Ascending aorta (tissue), 2 donors: ENCODE data around the gene CNTNAP2. TPM values are rescaled to one million over a fixed set of nuclear protein-coding genes. Genes with fewer than 3 reads are reported as not detected.
"Not testable (repeated sequence)": the region's sequence is repeated elsewhere in the genome, so short reads cannot be mapped to it uniquely, and the experiment has no call there.

ENCODE experiments used
- DNase-seq, 2 donors: peaks; one replicate each; pipeline ENCODE4 v3.0.0-alpha.2; 2019; ENCODE audit warnings: low spot score in 2 of 2
- H3K27ac ChIP-seq, 2 donors: fragments of 200-600 bp; sonication (generic); one replicate each; pipeline ENCODE4 v1.5.1; 2016 to 2017; ENCODE audit warnings: mild to moderate bottlenecking in 1 of 2
- H3K27me3 ChIP-seq: fragments of 200-600 bp; sonication (generic); one replicate; pipeline ENCODE4 v1.5.1; 2017
- H3K36me3 ChIP-seq, 2 donors: fragments of 200-600 bp; sonication (generic); one replicate each; pipeline ENCODE4 v1.5.1; 2016
- H3K4me1 ChIP-seq, 2 donors: fragments of 200-600 bp; sonication (generic); one replicate each; pipeline ENCODE4 v1.5.1; 2016 to 2017; ENCODE audit warnings: mild to moderate bottlenecking in 1 of 2
- H3K4me3 ChIP-seq, 2 donors: fragments of 200-600 bp; sonication (generic); one replicate each; pipeline ENCODE4 v1.5.1; 2016 to 2017; ENCODE audit warnings: mild to moderate bottlenecking in 1 of 2
- H3K9me3 ChIP-seq, 2 donors: fragments of 200-600 bp; sonication (generic); one replicate each; pipeline ENCODE4 v1.5.1; 2016
- intact Hi-C: fragments of 100-400 bp; cut with DNase I; formaldehyde crosslinking; loops from one replicate; pipeline ENCODE4 v1.15.1; 2023
- total RNA-seq: library from RNA; depleted of rRNA; stranded (reverse); fragments of >200 nt; gene quantifications from one replicate; pipeline ENCODE4 v1.1.0, GENCODE V29; 2016
- TF ChIP-seq, protein P1 (sequence below), 3 experiments: fragments of 200-600 bp in 2 of 3; fragments of 450-650 bp in 1 of 3; sonication (generic) in 2 of 3; IDR thresholded peaks; one replicate each; pipeline ENCODE4 v1.5.1; 2016 to 2019; ENCODE audit warnings: antibody characterized with exemption in 3 of 3, mild to moderate bottlenecking in 1 of 3, moderate library complexity in 1 of 3

Gene CNTNAP2
- total RNA-seq, 1 donor from 2014 or later: not detected

DNA sequence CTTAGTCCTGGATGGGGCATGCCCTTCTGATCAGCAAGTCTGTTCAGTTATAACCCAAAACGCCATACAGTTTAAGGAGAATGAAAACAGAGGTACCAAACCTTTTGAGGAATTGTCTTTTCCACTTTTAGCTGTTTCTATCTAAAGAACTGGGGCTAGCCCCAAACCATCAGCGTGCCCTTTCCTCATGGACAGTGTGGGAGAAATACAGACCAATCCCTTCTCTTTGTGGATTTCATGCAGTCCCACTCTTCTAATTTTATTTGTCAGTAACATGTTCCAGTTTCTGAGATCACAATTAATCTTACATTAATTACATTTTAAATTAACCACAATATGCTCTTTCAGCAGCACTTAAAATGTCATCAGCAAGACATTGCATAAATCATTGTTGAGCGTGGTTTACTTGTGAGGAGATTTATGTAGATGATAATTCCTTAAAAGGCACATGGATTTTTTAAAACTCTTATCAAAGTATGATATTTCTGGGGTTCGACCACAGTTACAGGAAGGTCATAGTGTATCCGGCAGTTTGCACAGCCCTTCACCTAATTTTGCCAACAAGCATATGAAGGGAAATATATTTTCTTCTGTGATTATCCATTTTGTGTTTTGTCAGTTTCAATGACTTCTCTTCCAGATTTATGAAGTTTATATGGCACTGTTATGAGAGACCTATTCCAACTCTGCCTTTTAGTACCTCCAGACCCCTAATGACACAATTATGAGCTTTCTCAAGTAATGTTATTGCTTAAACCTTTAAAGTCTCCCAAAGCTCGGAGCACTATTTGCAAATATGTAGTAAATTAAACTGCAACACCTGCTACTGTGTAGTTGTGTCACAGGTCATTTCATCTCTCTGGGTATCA lies 1605.6 kb downstream of the CNTNAP2 start:
- Histone ChIP-seq H3K4me3 (no peak overlapping the region), H3K27ac (no peak overlapping the region), H3K9me3 (no peaks in the 10 kb centered on the region), H3K27me3 (no peaks in the 10 kb centered on the region), H3K4me1 (no peaks in the 10 kb centered on the region), H3K36me3 (no peaks in the 10 kb centered on the region)
- DNase-seq: no peak
- TF ChIP-seq, protein P1, sequence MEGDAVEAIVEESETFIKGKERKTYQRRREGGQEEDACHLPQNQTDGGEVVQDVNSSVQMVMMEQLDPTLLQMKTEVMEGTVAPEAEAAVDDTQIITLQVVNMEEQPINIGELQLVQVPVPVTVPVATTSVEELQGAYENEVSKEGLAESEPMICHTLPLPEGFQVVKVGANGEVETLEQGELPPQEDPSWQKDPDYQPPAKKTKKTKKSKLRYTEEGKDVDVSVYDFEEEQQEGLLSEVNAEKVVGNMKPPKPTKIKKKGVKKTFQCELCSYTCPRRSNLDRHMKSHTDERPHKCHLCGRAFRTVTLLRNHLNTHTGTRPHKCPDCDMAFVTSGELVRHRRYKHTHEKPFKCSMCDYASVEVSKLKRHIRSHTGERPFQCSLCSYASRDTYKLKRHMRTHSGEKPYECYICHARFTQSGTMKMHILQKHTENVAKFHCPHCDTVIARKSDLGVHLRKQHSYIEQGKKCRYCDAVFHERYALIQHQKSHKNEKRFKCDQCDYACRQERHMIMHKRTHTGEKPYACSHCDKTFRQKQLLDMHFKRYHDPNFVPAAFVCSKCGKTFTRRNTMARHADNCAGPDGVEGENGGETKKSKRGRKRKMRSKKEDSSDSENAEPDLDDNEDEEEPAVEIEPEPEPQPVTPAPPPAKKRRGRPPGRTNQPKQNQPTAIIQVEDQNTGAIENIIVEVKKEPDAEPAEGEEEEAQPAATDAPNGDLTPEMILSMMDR (IDR thresholded peaks at IDR 0.05): no peak
- intact Hi-C loops: no loop called here

DNA sequence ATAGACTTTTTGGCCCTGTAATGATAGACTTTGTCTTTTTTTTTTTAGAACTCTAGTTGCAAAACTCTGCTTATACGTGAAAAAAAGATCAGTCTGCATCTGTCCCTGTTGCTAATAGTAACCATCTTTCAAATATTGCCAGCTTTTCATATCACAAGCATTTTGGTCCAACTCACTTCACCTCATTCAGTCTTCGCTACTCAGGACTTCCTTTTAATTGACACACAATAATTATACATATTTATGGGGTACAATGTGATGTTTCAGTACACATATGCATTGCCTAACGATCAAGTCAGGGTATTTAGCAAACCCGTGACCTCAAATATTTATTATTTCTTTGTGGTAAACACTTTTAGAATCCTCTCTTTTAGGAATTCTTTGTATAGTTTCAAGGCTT lies 1606.9 kb downstream of the CNTNAP2 start:
- intact Hi-C loops: no loop called here
- Histone ChIP-seq H3K4me1 (no peaks in the 10 kb centered on the region), H3K27me3 (no peaks in the 10 kb centered on the region), H3K4me3 (no peak overlapping the region), H3K9me3 (no peaks in the 10 kb centered on the region), H3K36me3 (no peaks in the 10 kb centered on the region), H3K27ac (no peak overlapping the region)
- no peak for DNase-seq
- TF ChIP-seq, protein P1 (IDR thresholded peaks at IDR 0.05): no peak

DNA sequence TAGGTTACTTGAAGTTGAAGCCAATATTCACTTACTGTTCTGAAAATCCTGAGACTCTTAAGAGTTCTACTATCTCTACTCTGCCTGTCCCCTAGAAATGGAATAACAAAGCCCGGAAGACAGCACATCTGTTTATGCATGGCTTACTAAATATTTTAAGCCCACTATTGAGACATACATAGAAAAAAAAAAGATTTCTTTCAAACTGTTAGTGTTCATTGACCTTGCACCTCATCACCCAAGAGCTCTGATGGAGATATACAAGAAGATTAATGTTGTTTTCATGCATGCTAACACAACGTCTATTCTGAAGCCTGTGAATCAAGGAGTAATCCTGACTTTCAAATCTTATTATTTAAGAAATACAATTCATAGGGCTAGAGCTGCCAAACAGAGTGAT lies 1614.7 kb downstream of the CNTNAP2 start:
- H3K9me3 ChIP-seq: no peaks in the 10 kb centered on the region
- TF ChIP-seq, protein P1 (IDR thresholded peaks at IDR 0.05): no peak
- H3K27ac ChIP-seq: no peak overlapping the region
- no peaks in the 10 kb centered on the region for H3K4me1 ChIP-seq
- intact Hi-C loops: no loop called here
- H3K27me3 ChIP-seq: no peaks in the 10 kb centered on the region
- no peaks in the 10 kb centered on the region for H3K36me3 ChIP-seq
- H3K4me3 ChIP-seq: no peak overlapping the region
- no peak for DNase-seq

DNA sequence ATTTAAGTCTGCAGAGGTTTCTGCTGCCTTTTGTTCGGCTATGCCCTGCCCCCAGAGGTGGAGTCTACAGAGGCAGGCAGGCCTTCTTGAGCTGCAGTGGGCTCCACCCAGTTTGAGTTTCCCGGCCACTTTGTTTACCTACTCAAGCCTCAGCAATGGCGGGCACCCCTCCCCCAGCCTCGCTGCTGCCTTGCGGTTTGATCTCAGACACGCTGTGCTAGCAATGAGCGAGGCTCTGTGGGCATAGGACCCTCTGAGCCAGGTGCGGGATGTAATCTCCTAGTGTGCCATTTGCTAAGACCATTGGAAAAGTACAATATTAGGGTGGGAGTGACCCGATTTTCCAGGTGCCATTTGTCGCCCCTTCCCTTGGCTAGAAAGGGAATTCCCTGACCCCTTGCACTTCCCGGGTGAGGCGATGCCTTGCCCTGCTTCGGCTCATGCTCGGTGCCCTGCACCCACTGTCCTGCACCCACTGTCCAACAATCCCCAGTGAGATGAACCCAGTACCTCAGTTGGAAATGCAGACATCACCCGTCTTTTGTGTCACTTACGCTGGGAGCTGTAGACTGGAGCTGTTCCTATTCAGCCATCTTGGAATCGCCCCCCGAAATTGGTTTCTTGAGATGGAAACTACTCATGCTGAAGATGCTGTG lies 1621.1 kb downstream of the CNTNAP2 start:
- intact Hi-C loops, DNase-seq, H3K4me1 ChIP-seq: not testable (repeated sequence)

DNA sequence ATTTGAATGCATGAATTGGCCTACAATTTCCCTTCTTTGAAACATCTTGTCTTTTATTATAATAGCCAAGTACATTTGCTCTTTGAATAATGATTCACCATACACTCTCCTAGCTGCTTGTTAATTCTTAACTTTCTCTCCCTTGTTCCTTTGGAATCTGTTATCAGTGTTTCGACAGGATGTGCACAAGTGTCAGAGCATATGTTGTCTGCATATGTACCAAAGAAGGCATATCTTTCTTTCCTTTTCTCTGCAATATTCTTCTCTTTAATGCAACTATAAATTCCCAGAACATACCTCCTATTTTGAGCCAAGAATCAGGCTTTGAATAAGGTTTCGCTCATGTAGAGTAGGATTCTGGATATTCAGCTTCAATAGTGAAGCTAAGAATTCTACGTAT lies 1625.7 kb downstream of the CNTNAP2 start:
- H3K27me3 ChIP-seq: no peaks in the 10 kb centered on the region
- no peaks in the 10 kb centered on the region for H3K4me1 ChIP-seq
- H3K9me3 ChIP-seq: no peaks in the 10 kb centered on the region
- TF ChIP-seq, protein P1 (IDR thresholded peaks at IDR 0.05): no peak
- no peak overlapping the region for H3K27ac ChIP-seq
- intact Hi-C loops: no loop called here
- no peak for DNase-seq
- H3K4me3 ChIP-seq: no peak overlapping the region
- H3K36me3 ChIP-seq: no peaks in the 10 kb centered on the region

More for the DNA sequence above, 1621.1 kb downstream of the CNTNAP2 start:
- not testable (repeated sequence) for H3K4me3 ChIP-seq, H3K36me3 ChIP-seq, H3K27ac ChIP-seq, H3K9me3 ChIP-seq, H3K27me3 ChIP-seq

DNA sequence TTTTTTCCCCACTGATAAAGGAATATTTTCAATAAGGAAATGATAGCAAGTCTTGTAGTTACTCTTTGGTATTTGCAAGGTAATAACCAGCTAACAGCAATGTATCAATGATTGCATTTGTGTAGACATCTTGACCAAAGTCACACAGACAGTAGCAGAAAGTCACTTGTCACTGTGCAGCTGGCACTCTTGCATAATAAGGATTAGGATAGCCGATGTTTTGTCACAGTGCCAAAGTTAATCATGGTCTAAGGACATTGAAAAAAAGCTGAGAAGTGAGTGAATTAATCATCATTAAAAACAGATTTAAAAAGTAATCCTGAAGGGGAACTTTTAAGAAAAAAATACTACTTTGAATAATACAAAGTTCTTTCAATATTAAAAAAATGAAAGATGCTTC lies 1639.7 kb downstream of the CNTNAP2 start:
- no peaks in the 10 kb centered on the region for H3K36me3 ChIP-seq
- no peak overlapping the region for H3K4me3 ChIP-seq
- no peaks in the 10 kb centered on the region for H3K4me1 ChIP-seq
- DNase-seq: no peak
- H3K9me3 ChIP-seq: no peaks in the 10 kb centered on the region
- TF ChIP-seq, protein P1 (IDR thresholded peaks at IDR 0.05): no peak
- intact Hi-C loops: no loop called here
- no peak overlapping the region for H3K27ac ChIP-seq
- no peaks in the 10 kb centered on the region for H3K27me3 ChIP-seq
